Endothelial cell of umbilical vein (primary cell): Measurements from ENCODE around the gene CCDC183. TPM values are rescaled to one million over a fixed set of nuclear protein-coding genes. Genes with fewer than 3 reads are reported as not detected.

Experiments used
- BruUV-seq: library from RNA; stranded (reverse); fragments of 400-500 nt; replicated peaks from 2 replicates; lab custom pipeline; 2021; lab: Mats Ljungman, UMichigan
- CTCF ChIA-PET: fragments of 300-600, 350-600 bp; sonication (Branson Sonifier 250); formaldehyde crosslinking; loops from one replicate; lab custom pipeline; 2021; ENCODE audit warnings: antibody characterized with exemption, inconsistent platforms; lab: Charles Lee
- POLR2A ChIA-PET: fragments of 300-600, 350-600 bp; sonication (Branson Sonifier 250); formaldehyde crosslinking; loops from one replicate; lab custom pipeline; 2021; ENCODE audit warnings: antibody characterized with exemption, inconsistent platforms; lab: Charles Lee
- DNase-seq: peaks from one replicate; pipeline ENCODE4 v3.0.0-alpha.2; 2011; ENCODE audit warnings: low read depth, low spot score
- FAIRE-seq: peaks from 2 replicates; lab custom pipeline; 2011; peaks lifted over from hg19 to GRCh38; lab: Jason Lieb, UNC
- H2AFZ ChIP-seq: 2 replicates; pipeline ENCODE4 v1.6.0; 2012; ENCODE audit warnings: low read depth, low read length, control low read depth, inconsistent platforms
- H3K27ac ChIP-seq: 2 replicates; pipeline ENCODE4 v1.5.1; 2011; ENCODE audit warnings: low read depth, mild to moderate bottlenecking, control low read depth, low read length, moderate library complexity; ENCODE audit not compliant: insufficient read depth
- H3K27me3 ChIP-seq, 2 experiments: 2 replicates each; pipeline versions ENCODE4 v1.6.0 to v1.6.1; 2011; ENCODE audit warnings: low read length in 2 of 2, mixed read lengths in 1 of 2; ENCODE audit not compliant: control insufficient read depth in 2 of 2, insufficient read depth in 2 of 2
- H3K36me3 ChIP-seq, 2 experiments: 2 replicates in 1 of 2; 3 replicates in 1 of 2; pipeline ENCODE4 v1.5.1; 2011; ENCODE audit warnings: low read length in 2 of 2, mild to moderate bottlenecking in 1 of 2, moderate library complexity in 1 of 2; ENCODE audit not compliant: control insufficient read depth in 2 of 2, insufficient read depth in 2 of 2; ENCODE audit errors: extremely low read depth in 1 of 2
- H3K4me1 ChIP-seq: 3 replicates; pipeline ENCODE4 v1.5.1; 2011; ENCODE audit warnings: mild to moderate bottlenecking, low read length; ENCODE audit not compliant: control insufficient read depth, insufficient read depth; ENCODE audit errors: extremely low read depth
- H3K4me2 ChIP-seq: 2 replicates; pipeline ENCODE4 v1.6.1; 2011; ENCODE audit warnings: low read length, control low read depth, mixed read lengths; ENCODE audit not compliant: insufficient read depth
- H3K4me3 ChIP-seq, 3 experiments: fragments of 200-600 bp in 1 of 3; sonication (generic), shearing (Covaris generic) in 1 of 3; replicated peaks in 1 of 3; 2 replicates each; pipeline ENCODE4 v1.5.1; 2011 to 2016; ENCODE audit warnings: control low read depth in 3 of 3, low read length in 3 of 3, mild to moderate bottlenecking in 2 of 3, inconsistent platforms in 1 of 3, low read depth in 1 of 3, moderate library complexity in 1 of 3; ENCODE audit not compliant: insufficient read depth in 1 of 3
- H3K79me2 ChIP-seq: 2 replicates; pipeline ENCODE4 v1.6.0; 2012; ENCODE audit warnings: low read length, inconsistent platforms; ENCODE audit not compliant: control insufficient read depth, insufficient read depth
- H3K9ac ChIP-seq: replicated peaks from 2 replicates; pipeline ENCODE3; 2011; ENCODE audit warnings: low read length, control low read depth; ENCODE audit not compliant: insufficient read depth; ENCODE audit errors: extremely low read depth
- H3K9me1 ChIP-seq: replicated peaks from 3 replicates; pipeline ENCODE4 v1.6.0; 2011; ENCODE audit warnings: mild to moderate bottlenecking, low read length; ENCODE audit not compliant: control insufficient read depth, insufficient read depth; ENCODE audit errors: extremely low read depth
- H3K9me3 ChIP-seq: replicated peaks from 2 replicates; pipeline ENCODE4 v1.5.1; 2012; ENCODE audit warnings: low read length, inconsistent platforms; ENCODE audit not compliant: control insufficient read depth, insufficient read depth
- H4K20me1 ChIP-seq: replicated peaks from 2 replicates; pipeline ENCODE3; 2011; ENCODE audit warnings: mild to moderate bottlenecking, low read length; ENCODE audit not compliant: control insufficient read depth, insufficient read depth; ENCODE audit errors: extremely low read depth
- JUN ChIP-seq: IDR thresholded peaks from 2 replicates; pipeline ENCODE4 v1.6.1; 2011; ENCODE audit warnings: borderline replicate concordance, low read depth; ENCODE audit not compliant: insufficient read length, insufficient read depth
- MYC ChIP-seq: IDR thresholded peaks from one replicate; pipeline ENCODE4 v1.6.1; 2011; ENCODE audit warnings: mild to moderate bottlenecking, low read depth, low read length
- POLR2A ChIP-seq: IDR thresholded peaks from 2 replicates; pipeline ENCODE4 v1.6.1; 2012; ENCODE audit warnings: low read depth, mild to moderate bottlenecking, control low read depth, low read length
- POLR2AphosphoS5 ChIP-seq: IDR thresholded peaks from 2 replicates; pipeline ENCODE4 v1.6.1; 2012; ENCODE audit warnings: low read depth, mild to moderate bottlenecking, control low read depth, low read length, moderate library complexity; ENCODE audit not compliant: insufficient read depth
- dilution Hi-C: fragments of 300-500 bp; cut with MboI; formaldehyde crosslinking; loops from one replicate; pipeline ENCODE4 v1.15.0; 2019; ENCODE audit warnings: low sequenced_read_pairs; ENCODE audit not compliant: extremely low pct_ligation_motif_present
- intact Hi-C: fragments of 100-400 bp; cut with micrococcal nuclease; formaldehyde crosslinking; loops from one replicate; pipeline ENCODE4 v1.10.0; 2022
- polyA plus RNA-seq, 4 experiments: library from polyadenylated mRNA; depleted of rRNA in 3 of 4; stranded (reverse) in 3 of 4; unstranded in 1 of 4; fragments of >200 nt; gene quantifications; 2 replicates each; pipeline versions ENCODE4 v1.2.1 to v1.2.3, GENCODE V29; 2011 to 2012; ENCODE audit warnings: missing spikeins in 1 of 4
- total RNA-seq: library from RNA; stranded (reverse); gene quantifications from 2 replicates; pipeline ENCODE4 v1.2.3, GENCODE V29; 2021
- TF ChIP-seq, protein P1 (sequence below), 2 donors: IDR thresholded peaks; 1 replicate in 1 of 2; 2 replicates in 1 of 2; pipeline ENCODE4 v1.5.1; 2011; ENCODE audit warnings: low read length in 2 of 2, mild to moderate bottlenecking in 2 of 2, moderate library complexity in 2 of 2, control low read depth in 1 of 2, inconsistent platforms in 1 of 2, low read depth in 1 of 2; ENCODE audit not compliant: insufficient read depth in 1 of 2; ENCODE audit errors: extremely low read depth in 1 of 2

The CCDC183 gene
- total and polyA plus RNA-seq, 2 donors (not counting 3 experiments of a cell fraction or from before 2014, with no cell fraction given) = 0.50 TPM; not detected in 1

DNA sequence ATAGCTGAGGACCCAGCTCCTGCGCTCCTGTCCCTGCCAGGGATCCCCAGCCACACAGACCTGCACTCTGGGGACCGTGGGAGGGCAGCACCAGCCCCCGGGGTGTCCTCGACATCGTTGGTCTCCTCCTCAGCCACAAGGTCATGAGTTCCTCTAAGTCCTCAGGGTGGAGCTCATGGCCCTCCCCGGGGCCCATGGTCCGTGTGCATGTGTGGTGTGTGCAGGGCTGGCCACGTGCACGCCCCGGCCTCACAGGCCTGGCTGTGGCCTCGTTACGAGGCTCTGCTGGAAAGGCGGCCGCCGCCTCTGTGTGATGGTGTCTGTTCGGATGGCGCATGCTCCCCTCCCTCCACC is 30.0 kb downstream of the CCDC183 start:
- no TSS peak for BruUV-seq
- H3K36me3 ChIP-seq = peaks cover 10 to 51% of the 10 kb centered on the region in 2 experiments
- H3K79me2 ChIP-seq = peaks cover 11% of the 10 kb centered on the region
- POLR2A ChIA-PET = no interaction called here
- no peak overlapping the region for H3K9ac ChIP-seq
- DNase-seq (no peak), FAIRE-seq (no peak)
- dilution Hi-C loops = no loop called here
- no peak overlapping the region for H3K4me2 ChIP-seq
- intact Hi-C loops = no loop called here
- CTCF ChIA-PET = no interaction called here
- H3K9me3 ChIP-seq = no peaks in the 10 kb centered on the region
- H4K20me1 ChIP-seq = no peaks in the 10 kb centered on the region
- peaks cover under 1% of the 10 kb centered on the region for H3K4me1 ChIP-seq
- no peaks in the 10 kb centered on the region for H3K27me3 ChIP-seq
- no peaks in the 10 kb centered on the region for H3K9me1 ChIP-seq
- no peak overlapping the region for H3K4me3 ChIP-seq
- no peak overlapping the region for H2AFZ ChIP-seq
- H3K27ac ChIP-seq = no peak overlapping the region
- TF ChIP-seq, protein P1, sequence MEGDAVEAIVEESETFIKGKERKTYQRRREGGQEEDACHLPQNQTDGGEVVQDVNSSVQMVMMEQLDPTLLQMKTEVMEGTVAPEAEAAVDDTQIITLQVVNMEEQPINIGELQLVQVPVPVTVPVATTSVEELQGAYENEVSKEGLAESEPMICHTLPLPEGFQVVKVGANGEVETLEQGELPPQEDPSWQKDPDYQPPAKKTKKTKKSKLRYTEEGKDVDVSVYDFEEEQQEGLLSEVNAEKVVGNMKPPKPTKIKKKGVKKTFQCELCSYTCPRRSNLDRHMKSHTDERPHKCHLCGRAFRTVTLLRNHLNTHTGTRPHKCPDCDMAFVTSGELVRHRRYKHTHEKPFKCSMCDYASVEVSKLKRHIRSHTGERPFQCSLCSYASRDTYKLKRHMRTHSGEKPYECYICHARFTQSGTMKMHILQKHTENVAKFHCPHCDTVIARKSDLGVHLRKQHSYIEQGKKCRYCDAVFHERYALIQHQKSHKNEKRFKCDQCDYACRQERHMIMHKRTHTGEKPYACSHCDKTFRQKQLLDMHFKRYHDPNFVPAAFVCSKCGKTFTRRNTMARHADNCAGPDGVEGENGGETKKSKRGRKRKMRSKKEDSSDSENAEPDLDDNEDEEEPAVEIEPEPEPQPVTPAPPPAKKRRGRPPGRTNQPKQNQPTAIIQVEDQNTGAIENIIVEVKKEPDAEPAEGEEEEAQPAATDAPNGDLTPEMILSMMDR (IDR thresholded peaks at IDR 0.05; ENCODE audit: extremely low read depth in 1 of 2, insufficient read depth in 1 of 2, low read depth in 1 of 2, low read length in 2 of 2) = no peak

- Histone ChIP-seq H3K4me2 (no peak overlapping the region), H4K20me1 (no peaks in the 10 kb centered on the region), H3K79me2 (peaks cover 7% of the 10 kb centered on the region), H3K9me1 (no peaks in the 10 kb centered on the region), H3K27me3 (no peaks in the 10 kb centered on the region), H3K9me3 (no peaks in the 10 kb centered on the region), H3K36me3 (peaks cover 10 to 51% of the 10 kb centered on the region in 2 experiments), H2AFZ (no peak overlapping the region), H3K27ac (no peak overlapping the region), H3K4me1 (no peaks in the 10 kb centered on the region), H3K9ac (no peak overlapping the region), H3K4me3 (no peak overlapping the region)
- DNase-seq (no peak), FAIRE-seq (no peak)
- CTCF ChIA-PET = interaction anchor here (0.6 kb wide), 1 partner anchor 14 kb away, joined by 4 read pairs; no protein-coding TSS in a partner anchor
- intact Hi-C loops = no loop called here
- TF ChIP-seq POLR2A (no peak), JUN (no peak), POLR2AphosphoS5 (no peak), MYC (no peak)
- TF ChIP-seq, protein P1 (IDR thresholded peaks at IDR 0.05; ENCODE audit: extremely low read depth in 1 of 2, insufficient read depth in 1 of 2, low read depth in 1 of 2, low read length in 2 of 2) = no peak
- dilution Hi-C loops = no loop called here
- BruUV-seq = no TSS peak
- POLR2A ChIA-PET = no interaction called here
Measured at GRCh38 chr9:136826703-136827582, 30.8 kb downstream of the CCDC183 start.
